VCaP (cell line): ENCODE data around the gene RPL31.

Experiments
- H3K27ac ChIP-seq: fragments of 450-650 bp; 2 replicates; pipeline ENCODE4 v1.5.1; 2017
- TF ChIP-seq, protein P1 (sequence below): fragments of 450-650 bp; conservative IDR thresholded peaks from 2 replicates; pipeline ENCODE4 v1.5.1; 2017; ENCODE audit warnings: mild to moderate bottlenecking, moderate library complexity

Gene RPL31

DNA sequence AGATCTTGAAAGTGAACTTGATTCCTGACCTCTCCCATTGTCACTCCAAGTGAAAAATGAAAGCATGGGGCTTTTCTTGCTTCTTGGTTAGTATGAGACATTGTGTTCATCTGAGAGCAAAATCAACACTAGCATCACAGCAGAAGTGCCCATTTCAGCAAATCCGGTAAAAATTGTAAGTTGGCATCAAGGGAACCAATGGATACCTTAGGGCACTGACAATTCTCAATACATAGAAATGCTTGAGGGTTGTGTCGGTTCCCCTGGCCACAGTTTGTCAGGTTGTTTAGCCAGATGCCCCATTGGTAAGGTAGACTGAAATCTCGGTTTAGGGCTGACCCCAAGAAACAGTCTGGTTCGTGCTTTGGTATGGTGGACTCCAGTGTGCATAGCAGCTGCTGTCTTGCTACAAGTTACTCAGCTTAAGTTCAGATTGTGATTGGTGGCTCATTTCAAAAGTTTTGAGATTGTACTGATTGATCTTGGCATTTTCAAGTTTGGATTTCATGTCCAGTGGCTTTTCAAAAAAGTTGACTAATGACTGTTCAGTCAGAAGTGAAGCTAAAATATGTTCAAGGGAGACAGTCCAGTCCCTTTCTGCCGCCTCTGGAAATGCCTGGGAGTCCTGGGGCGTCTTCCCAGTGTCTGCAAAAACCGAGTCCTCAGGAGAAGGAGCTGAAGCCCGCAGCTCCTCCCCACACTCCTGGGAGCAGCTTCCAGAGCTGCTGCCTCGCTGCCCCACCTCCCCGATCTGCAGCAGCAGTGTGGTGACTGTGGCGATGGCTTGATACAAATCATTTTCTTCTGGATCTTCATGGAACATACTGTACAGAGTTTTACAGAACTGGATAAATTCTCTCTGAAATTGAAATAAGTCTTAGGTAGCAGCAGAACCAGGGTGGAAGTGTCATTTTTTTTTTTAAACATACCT is 5.6 kb downstream of the RPL31 start:
- TF ChIP-seq, protein P1, sequence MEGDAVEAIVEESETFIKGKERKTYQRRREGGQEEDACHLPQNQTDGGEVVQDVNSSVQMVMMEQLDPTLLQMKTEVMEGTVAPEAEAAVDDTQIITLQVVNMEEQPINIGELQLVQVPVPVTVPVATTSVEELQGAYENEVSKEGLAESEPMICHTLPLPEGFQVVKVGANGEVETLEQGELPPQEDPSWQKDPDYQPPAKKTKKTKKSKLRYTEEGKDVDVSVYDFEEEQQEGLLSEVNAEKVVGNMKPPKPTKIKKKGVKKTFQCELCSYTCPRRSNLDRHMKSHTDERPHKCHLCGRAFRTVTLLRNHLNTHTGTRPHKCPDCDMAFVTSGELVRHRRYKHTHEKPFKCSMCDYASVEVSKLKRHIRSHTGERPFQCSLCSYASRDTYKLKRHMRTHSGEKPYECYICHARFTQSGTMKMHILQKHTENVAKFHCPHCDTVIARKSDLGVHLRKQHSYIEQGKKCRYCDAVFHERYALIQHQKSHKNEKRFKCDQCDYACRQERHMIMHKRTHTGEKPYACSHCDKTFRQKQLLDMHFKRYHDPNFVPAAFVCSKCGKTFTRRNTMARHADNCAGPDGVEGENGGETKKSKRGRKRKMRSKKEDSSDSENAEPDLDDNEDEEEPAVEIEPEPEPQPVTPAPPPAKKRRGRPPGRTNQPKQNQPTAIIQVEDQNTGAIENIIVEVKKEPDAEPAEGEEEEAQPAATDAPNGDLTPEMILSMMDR: no peak
- H3K27ac ChIP-seq: peak overlapping the region; percentile 29; the same call in 1 of the 2 replicates

DNA sequence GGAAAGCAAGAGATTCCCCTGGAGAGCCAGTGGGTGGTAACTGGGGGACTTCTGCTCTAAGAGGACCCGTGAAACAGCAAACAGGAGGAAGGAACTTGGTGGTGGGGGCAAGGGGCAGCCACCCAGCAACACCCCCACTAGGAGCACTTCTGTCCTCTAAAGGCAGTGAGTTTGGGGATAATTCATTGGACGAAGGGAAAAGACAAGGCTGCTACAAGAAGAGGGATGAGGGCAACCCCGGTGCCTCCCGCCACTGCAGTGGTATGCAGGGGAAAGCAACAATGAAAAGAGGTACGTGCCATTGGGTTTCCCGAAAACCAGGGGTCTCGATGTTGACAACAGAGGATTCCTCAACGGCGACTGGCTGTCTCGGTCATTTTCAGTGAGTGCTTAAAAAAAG is 9.1 kb downstream of the RPL31 start:
- no peak overlapping the region; the same call in 1 of the 2 replicates for H3K27ac ChIP-seq
- TF ChIP-seq, protein P1: no peak

DNA sequence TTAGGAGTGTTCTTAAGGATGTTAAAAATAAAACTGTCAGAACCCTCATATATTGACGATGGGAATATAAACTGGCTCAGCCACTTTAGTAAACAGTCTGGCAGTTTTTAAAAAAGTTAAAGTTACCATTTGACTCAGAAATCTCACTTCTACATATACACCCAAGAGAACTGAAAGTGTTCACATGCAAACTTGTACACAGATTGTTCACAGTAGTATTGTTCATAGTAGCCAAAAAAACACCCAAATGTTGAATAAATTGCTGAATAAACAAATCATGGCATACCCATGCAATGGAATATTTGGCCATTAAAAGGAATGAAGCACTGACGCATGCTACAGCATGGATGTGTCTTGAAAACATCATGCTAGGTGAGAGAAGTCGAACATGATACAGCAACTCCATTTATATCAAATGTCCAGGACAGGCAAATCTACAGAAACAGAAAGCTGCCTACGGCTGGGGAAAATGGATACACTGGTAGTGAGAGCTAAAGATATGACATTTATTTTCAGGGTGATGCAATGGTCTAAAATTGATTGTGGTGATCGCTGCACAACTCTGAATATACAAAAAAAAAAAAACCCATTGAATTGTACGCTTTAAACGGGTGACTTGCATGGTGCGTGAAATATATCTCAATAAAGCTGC is 10.1 kb downstream of the RPL31 start:
- peak overlapping the region; percentile 21; the same call in 1 of the 2 replicates for H3K27ac ChIP-seq

DNA sequence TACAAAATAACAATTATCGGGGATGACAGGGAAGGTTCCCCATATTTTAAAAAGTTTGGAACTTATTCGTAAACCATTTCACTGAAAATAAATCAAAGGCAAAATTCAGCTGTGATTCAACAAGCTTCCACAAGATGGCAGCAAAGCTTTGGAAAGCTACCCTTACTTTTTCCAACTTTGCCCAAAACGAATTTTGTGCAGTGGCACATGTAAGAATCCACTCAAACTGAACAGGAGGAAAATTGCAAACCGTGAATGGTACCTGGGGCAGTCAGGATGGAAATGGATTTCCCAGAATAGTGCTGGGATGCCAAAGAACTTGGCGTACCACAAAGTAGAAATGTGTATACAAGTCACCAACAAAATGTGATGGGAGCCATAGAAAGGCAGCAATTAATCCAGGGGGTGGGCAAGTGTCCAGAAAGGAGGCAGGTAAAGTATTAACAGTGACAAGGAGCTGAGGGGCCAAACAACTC is 10.7 kb downstream of the RPL31 start:
- TF ChIP-seq, protein P1: peak; percentile 86
- H3K27ac ChIP-seq: peak overlapping the region; percentile 21

More for the DNA sequence above, 10.1 kb downstream of the RPL31 start:
- TF ChIP-seq, protein P1: no peak

DNA sequence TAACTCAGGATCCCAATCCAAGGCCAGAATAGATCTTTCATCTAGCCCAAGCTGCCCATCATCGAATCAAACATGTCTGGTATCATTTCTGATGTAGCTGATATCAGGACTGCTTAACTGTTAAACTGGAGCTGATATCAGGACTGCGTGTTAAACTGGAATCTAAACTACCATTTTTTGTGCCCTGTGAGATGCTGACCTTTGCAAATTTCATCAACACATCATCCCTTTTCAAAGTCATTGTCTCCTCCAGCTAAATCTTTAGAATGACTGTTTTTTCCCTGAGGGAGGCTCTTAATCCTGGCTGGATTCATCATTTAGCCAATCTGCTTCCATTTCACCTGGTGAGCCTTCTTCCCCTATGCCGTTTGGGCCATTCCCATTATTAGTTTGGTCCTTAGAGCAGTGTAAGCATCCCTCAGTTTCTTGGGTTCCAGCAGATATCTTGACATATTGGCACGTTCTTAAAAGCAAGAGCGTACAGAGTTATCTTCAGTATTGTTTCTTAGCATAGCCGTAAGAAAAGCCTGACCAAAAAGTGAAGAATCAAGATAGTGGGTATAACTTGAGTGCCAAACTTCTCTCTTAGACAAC is 12.3 kb downstream of the RPL31 start:
- no peak overlapping the region for H3K27ac ChIP-seq
- TF ChIP-seq, protein P1: no peak

DNA sequence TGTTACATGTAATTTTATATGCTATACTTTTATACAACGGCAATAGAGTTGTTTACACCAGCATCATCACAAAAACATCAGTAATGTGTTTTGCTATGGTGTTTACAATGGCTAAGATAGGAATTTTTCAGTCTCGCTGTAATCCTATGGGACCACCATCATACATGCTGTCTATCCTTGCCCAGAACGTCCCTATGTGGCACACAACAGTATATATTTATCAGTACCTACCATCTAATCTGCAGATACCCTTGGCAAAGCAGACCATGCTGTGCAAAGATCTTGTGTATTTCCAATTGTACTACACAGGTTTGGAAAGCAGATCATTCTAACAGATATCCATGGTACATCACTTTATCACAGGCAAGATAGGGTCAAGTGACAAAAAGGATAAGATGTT is 15.3 kb downstream of the RPL31 start:
- TF ChIP-seq, protein P1: no peak
- H3K27ac ChIP-seq: no peak overlapping the region

DNA sequence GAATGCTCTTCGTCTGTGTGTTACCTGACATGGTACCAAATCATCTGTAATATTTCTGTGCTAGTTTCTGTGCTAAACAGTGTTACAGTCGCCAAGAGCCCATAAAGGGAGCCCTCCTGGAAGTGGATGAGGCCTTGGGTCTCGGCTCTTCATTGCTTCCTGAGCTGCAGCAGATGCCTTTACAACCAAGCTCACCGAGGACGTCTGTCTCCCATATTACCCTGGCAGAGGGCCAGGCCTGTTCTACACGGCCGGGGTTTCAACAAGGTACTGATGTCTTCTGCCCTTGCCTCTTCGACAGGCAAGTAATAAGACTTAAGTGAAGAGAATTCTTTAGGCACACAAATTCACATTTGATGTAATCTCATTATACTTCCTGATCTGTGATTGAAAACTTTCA is 16.8 kb downstream of the RPL31 start:
- no peak overlapping the region for H3K27ac ChIP-seq
- TF ChIP-seq, protein P1: no peak
